ENCODE results near the gene PIAS1.

PIAS1 gene

GRCh38 chr15:68149059-68149458 is 94.9 kb downstream of the PIAS1 start:
- no peak for FAIRE-seq
- TF ChIP-seq CTCF (IDR thresholded peaks at IDR 0.05; ENCODE audit: insufficient read depth, missing control alignments), result no peak
- no peak for DNase-seq (ENCODE audit: insufficient read length, low spot score)

DNA sequence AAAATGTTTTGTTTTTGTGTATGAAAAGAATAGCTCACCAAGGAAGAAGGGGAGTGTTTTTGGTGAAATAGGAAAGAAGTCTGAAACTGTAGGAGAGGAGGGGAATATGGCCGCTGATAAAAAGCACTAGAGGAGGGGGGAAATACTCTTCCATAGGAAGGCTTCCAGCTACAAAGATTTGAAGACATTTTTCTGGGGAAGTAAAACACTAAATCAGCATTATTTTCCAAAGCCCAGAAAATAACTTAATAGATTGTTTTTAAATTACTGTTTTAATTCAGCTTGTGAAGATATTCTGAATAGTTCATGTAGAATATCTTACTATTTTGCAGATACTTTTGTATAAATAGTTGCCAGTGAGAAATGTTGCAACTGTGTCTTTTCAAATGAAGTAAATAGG is 96.1 kb downstream of the PIAS1 start:
- no peak for FAIRE-seq

GRCh38 chr15:68151277-68151676 is 97.2 kb downstream of the PIAS1 start:
- no peak for TF ChIP-seq CTCF (IDR thresholded peaks at IDR 0.05; ENCODE audit: insufficient read depth, missing control alignments)
- FAIRE-seq, result no peak
- DNase-seq (ENCODE audit: insufficient read length, low spot score), result no peak

More for the DNA sequence above, 96.1 kb downstream of the PIAS1 start:
- no peak for TF ChIP-seq CTCF (IDR thresholded peaks at IDR 0.05; ENCODE audit: insufficient read depth, missing control alignments)
- DNase-seq (ENCODE audit: insufficient read length, low spot score), result no peak

DNA sequence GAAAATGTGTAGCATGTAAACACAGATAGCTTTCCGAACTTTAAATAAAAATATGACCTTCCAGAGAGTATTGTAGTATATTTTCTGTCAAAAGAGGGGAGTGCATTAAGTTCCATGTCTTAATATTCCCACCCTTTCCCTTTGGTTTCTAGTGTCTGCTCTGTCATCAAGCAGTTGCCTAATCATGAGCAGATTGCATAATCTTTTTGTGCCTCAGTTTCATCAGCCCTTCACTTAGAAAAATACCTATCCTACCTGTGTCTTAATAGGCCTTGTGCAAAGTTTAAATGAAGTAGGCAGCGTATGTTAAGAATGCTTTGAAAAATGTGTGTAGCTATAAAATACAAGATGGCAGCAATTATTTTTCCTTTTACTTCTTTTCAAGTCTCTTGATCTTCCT is 98.2 kb downstream of the PIAS1 start:
- TF ChIP-seq CTCF (IDR thresholded peaks at IDR 0.05; ENCODE audit: insufficient read depth, missing control alignments), result no peak
- no peak for FAIRE-seq

DNA sequence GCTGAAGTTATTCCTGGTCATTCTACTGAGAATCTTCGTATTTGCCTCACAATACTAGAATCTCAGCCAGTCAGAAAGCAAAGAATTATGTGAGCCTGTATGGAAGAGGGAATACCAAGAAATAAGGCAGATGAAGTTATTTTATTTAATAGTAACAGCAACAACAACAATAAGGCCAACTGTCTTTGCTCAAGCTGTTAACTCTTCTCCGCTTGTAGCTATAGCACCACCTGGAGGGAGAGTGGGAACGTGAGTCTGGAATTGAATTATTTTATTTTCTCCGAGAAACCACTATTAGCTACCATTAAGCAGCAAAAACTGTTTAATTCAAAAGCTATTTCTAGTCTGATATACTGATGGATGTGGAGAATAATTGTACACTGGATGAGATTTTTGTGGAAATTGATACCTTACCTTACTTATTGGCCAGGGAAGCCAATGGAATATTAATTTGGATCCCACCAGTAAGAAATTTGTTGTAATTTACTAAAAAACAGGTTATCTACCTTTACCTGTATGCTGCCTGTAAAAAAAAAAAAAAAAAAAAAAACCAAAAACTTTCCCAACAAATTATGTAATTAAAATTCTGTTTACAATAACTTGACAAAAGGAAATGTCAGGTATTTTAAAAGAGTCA is 100.9 kb downstream of the PIAS1 start:
- DNase-seq (ENCODE audit: insufficient read length, low spot score) (no peak), FAIRE-seq (peak; percentile 51)
- peak; percentile 94 for TF ChIP-seq CTCF (IDR thresholded peaks at IDR 0.05; ENCODE audit: insufficient read depth, missing control alignments)

More for the DNA sequence above, 98.2 kb downstream of the PIAS1 start:
- DNase-seq (ENCODE audit: insufficient read length, low spot score), result no peak

DNA sequence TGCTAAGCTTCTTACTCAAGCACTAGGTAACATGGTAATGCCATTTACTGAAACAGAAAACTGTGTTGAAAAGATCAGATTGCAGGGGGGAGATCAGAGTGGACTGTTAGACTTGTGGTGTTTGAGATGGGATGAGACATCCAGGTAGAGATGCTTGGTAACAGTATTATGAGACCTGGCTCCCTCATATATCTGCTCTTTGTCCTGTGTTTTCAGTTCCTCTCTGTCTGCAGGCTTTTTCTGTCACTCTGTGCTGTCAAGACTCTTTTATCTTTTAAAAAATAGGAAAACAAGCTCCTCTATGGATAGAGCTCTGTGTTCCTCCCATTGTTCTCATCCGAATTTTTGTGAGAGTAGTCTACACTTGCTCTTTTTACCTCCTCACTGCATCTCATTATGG is 103.0 kb downstream of the PIAS1 start:
- TF ChIP-seq CTCF (IDR thresholded peaks at IDR 0.05; ENCODE audit: insufficient read depth, missing control alignments), result no peak
- no peak for FAIRE-seq

DNA sequence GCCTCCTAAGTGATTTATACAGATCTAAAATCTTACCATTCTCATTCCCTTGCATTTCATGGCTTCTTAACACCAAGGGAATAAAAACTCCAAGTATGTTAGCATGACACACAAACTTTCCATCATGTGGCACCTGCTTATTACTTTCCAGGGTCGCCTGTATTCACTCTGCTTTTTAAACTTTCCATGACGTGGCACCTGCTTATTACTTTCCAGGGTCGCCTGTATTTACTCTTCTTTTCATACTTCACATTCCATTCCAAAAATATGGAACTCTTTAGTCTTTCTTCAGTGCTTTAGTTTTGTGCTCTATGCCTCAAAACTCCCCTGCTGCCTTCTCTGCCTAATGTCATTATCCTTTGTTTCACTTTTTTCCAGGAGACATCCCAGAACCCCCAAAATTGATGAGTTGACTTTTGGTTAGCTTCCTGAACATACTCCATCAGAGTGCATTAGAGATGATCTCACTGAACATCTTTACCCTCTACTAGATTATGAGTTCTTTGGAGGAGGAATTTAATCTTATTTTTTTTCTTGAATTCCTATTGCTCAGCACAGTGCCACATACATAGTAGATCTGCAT is 104.0 kb downstream of the PIAS1 start:
- FAIRE-seq, result no peak
- TF ChIP-seq CTCF (IDR thresholded peaks at IDR 0.05; ENCODE audit: insufficient read depth, missing control alignments), result no peak
- DNase-seq (ENCODE audit: insufficient read length, low spot score), result no peak

More for the DNA sequence above, 103.0 kb downstream of the PIAS1 start:
- DNase-seq (ENCODE audit: insufficient read length, low spot score), result no peak

Measured in D721Med (cell line).